Measurements from ENCODE around the gene RAP1GAP2. TPM values are rescaled to one million over a fixed set of nuclear protein-coding genes. Genes with fewer than 3 reads are reported as not detected.

The RAP1GAP2 gene
- total RNA-seq, 4 donors from 2014 or later, result 7.4 to 13.1 (median 10.7) TPM

GRCh38 chr17:3019761-3020160 is 223.5 kb downstream of the RAP1GAP2 start:
- no peak for DNase-seq (ENCODE audit: extremely low spot score)
- intact Hi-C loops (cut with DNase I), result no loop called here
- Histone ChIP-seq H3K9me3 (peaks cover 0 to 16% (median 9%) of the 10 kb centered on the region in 4 donors), H3K27me3 (no peaks in the 10 kb centered on the region), H3K36me3 (peaks cover 8 to 51% (median 21%) of the 10 kb centered on the region in 4 donors), H3K4me1 (no peaks in the 10 kb centered on the region), H3K4me3 (no peak overlapping the region), H3K27ac (replicated peaks in 1 of 4) (no peak overlapping the region)
- whole genome bisulfite sequencing, result 84% methylated on average over 8 of the region's 9 CpGs
- no peak for TF ChIP-seq EP300 (IDR thresholded peaks at IDR 0.05)

GRCh38 chr17:3020381-3020780 is 224.1 kb downstream of the RAP1GAP2 start:
- no peak for TF ChIP-seq CTCF (IDR thresholded peaks at IDR 0.05)
- TF ChIP-seq POLR2A (IDR thresholded peaks at IDR 0.05; ENCODE audit: low read depth), result no peak
- no peak for TF ChIP-seq EP300 (IDR thresholded peaks at IDR 0.05)
- no peak for TF ChIP-seq POLR2AphosphoS5 (IDR thresholded peaks at IDR 0.05)
- WGBS, result 96% methylated on average over 16 of the region's 16 CpGs
- no peak overlapping the region for H3K27ac ChIP-seq (replicated peaks in 1 of 4)
- intact Hi-C loops (cut with DNase I), result no loop called here
- peaks cover 0 to 16% (median 9%) of the 10 kb centered on the region in 4 donors for H3K9me3 ChIP-seq
- no peak overlapping the region for H3K4me3 ChIP-seq
- no peaks in the 10 kb centered on the region for H3K4me1 ChIP-seq
- no peak for DNase-seq (ENCODE audit: extremely low spot score)
- H3K36me3 ChIP-seq, result peaks cover 8 to 55% (median 21%) of the 10 kb centered on the region in 4 donors
- H3K27me3 ChIP-seq, result no peaks in the 10 kb centered on the region

- Histone ChIP-seq H3K9me3 (peaks cover 0 to 16% (median 9%) of the 10 kb centered on the region in 4 donors), H3K4me1 (no peaks in the 10 kb centered on the region), H3K27ac (replicated peaks in 1 of 4) (no peak overlapping the region), H3K36me3 (peaks cover 5 to 61% (median 17%) of the 10 kb centered on the region in 4 donors), H3K4me3 (no peak overlapping the region), H3K27me3 (no peaks in the 10 kb centered on the region)
- no peak for TF ChIP-seq CTCF (IDR thresholded peaks at IDR 0.05)
- no peak for TF ChIP-seq POLR2A (IDR thresholded peaks at IDR 0.05; ENCODE audit: low read depth)
- TF ChIP-seq EP300 (IDR thresholded peaks at IDR 0.05), result no peak
- TF ChIP-seq POLR2AphosphoS5 (IDR thresholded peaks at IDR 0.05), result no peak
- WGBS, result 93% methylated on average over 4 of the region's 4 CpGs
- intact Hi-C loops (cut with DNase I), result no loop called here
- DNase-seq (ENCODE audit: extremely low spot score), result no peak
These were observed 226.0 kb downstream of the RAP1GAP2 start for GRCh38 chr17:3022197-3022596.

- no peak for DNase-seq (ENCODE audit: extremely low spot score)
- H3K27ac ChIP-seq (replicated peaks in 1 of 4), result no peak overlapping the region
- peaks cover 0 to 5% (median 0%) of the 10 kb centered on the region in 4 donors for H3K4me1 ChIP-seq
- TF ChIP-seq POLR2AphosphoS5 (IDR thresholded peaks at IDR 0.05), result no peak
- TF ChIP-seq EP300 (IDR thresholded peaks at IDR 0.05), result no peak
- no peak for TF ChIP-seq POLR2A (IDR thresholded peaks at IDR 0.05; ENCODE audit: low read depth)
- TF ChIP-seq CTCF (IDR thresholded peaks at IDR 0.05), result no peak
- H3K36me3 ChIP-seq, result peaks cover 5 to 65% (median 17%) of the 10 kb centered on the region in 4 donors
- no peaks in the 10 kb centered on the region for H3K27me3 ChIP-seq
- WGBS, result 95% methylated on average over 2 of the region's 2 CpGs
- intact Hi-C loops (cut with DNase I), result no loop called here
- peaks cover 0 to 16% (median 9%) of the 10 kb centered on the region in 4 donors for H3K9me3 ChIP-seq
- no peak overlapping the region for H3K4me3 ChIP-seq
These were observed 228.1 kb downstream of the RAP1GAP2 start for GRCh38 chr17:3024346-3024745.

GRCh38 chr17:3025421-3026124 is 229.3 kb downstream of the RAP1GAP2 start:
- H3K4me1 ChIP-seq, result peaks cover 0 to 11% (median 0%) of the 10 kb centered on the region in 4 donors
- H3K27ac ChIP-seq (replicated peaks in 1 of 4), result no peak overlapping the region
- 89% methylated on average over 14 of the region's 17 CpGs for WGBS
- H3K9me3 ChIP-seq, result peaks cover 0 to 16% (median 9%) of the 10 kb centered on the region in 4 donors
- no peak overlapping the region for H3K4me3 ChIP-seq
- peaks cover 5 to 59% (median 12%) of the 10 kb centered on the region in 4 donors for H3K36me3 ChIP-seq
- TF ChIP-seq EP300 (IDR thresholded peaks at IDR 0.05), result no peak
- no peak for TF ChIP-seq CTCF (IDR thresholded peaks at IDR 0.05)
- no peak for TF ChIP-seq POLR2A (IDR thresholded peaks at IDR 0.05; ENCODE audit: low read depth)
- no peak for TF ChIP-seq POLR2AphosphoS5 (IDR thresholded peaks at IDR 0.05)
- DNase-seq (ENCODE audit: extremely low spot score), result no peak
- no peaks in the 10 kb centered on the region for H3K27me3 ChIP-seq
- intact Hi-C loops (cut with DNase I), result no loop called here

Measured in esophagus muscularis mucosa (tissue), 4 donors.